Right lung (tissue), 10 donors: ENCODE results near the gene SLC2A11. TPM values are rescaled to one million over a fixed set of nuclear protein-coding genes. Genes with fewer than 3 reads are reported as not detected.

ENCODE experiments used
- DNase-seq, 2 donors: peaks; one replicate each; pipeline ENCODE4 v3.0.0-alpha.2; 2013
- long read RNA-seq, 8 donors: transcript quantifications; one replicate each; lab custom pipeline, GENCODE V29; 2026
- polyA plus RNA-seq, 5 donors: library from polyadenylated mRNA; unstranded; fragments of 120-200 nt; gene quantifications; one replicate each; pipeline versions ENCODE4 v1.2.1 to v1.2.3, GENCODE V29; 2013; ENCODE audit warnings: inconsistent platforms in 1 of 5, low replicate concordance in 1 of 5; ENCODE audit not compliant: insufficient read length in 5 of 5, insufficient read depth in 1 of 5

Gene SLC2A11
- polyA plus RNA-seq = 10 to 100 TPM; 14.9 to 24.0 (median 19.8) TPM
- long read RNA-seq, donor 1, partial matches to known transcripts = 0 of 4 reads
- long read RNA-seq, donor 1, other reads (novel, unspliced or antisense) = 0 of 4 reads
- long read RNA-seq, donor 2, partial matches to known transcripts = 0 of 1 reads
- long read RNA-seq, donor 2, other reads (novel, unspliced or antisense) = 0 of 1 reads
- long read RNA-seq, donor 3, partial matches to known transcripts = 0 of 1 reads
- long read RNA-seq, donor 3, other reads (novel, unspliced or antisense) = 0 of 1 reads
- long read RNA-seq, donor 4, partial matches to known transcripts = 0 of 1 reads
- long read RNA-seq, donor 4, other reads (novel, unspliced or antisense) = 0 of 1 reads
- long read RNA-seq, donor 5, partial matches to known transcripts = 0 of 1 reads
- long read RNA-seq, donor 5, other reads (novel, unspliced or antisense) = 0 of 1 reads
- long read RNA-seq, donor 6, partial matches to known transcripts = 0 of 1 reads
- long read RNA-seq, donor 6, other reads (novel, unspliced or antisense) = 0 of 1 reads
- long read RNA-seq, donor 7, partial matches to known transcripts = 0 of 2 reads
- long read RNA-seq, donor 7, other reads (novel, unspliced or antisense) = 0 of 2 reads
- long read RNA-seq, donor 8, partial matches to known transcripts = 0 of 1 reads
- long read RNA-seq, donor 8, other reads (novel, unspliced or antisense) = 0 of 1 reads

GRCh38 chr22:23857606-23858483, at the start of gene SLC2A11:
SLC2A11 (plus strand) TSS chr22:23857875; CDS start chr22:23858000, 125 bp downstream.
- peak; percentile 97 to 98 for DNase-seq

GRCh38 chr22:23812378-23812777, 45.3 kb upstream of the SLC2A11 start:
- DNase-seq = no peak

GRCh38 chr22:23815541-23816155, 42.0 kb upstream of the SLC2A11 start:
- DNase-seq = no peak

DNA sequence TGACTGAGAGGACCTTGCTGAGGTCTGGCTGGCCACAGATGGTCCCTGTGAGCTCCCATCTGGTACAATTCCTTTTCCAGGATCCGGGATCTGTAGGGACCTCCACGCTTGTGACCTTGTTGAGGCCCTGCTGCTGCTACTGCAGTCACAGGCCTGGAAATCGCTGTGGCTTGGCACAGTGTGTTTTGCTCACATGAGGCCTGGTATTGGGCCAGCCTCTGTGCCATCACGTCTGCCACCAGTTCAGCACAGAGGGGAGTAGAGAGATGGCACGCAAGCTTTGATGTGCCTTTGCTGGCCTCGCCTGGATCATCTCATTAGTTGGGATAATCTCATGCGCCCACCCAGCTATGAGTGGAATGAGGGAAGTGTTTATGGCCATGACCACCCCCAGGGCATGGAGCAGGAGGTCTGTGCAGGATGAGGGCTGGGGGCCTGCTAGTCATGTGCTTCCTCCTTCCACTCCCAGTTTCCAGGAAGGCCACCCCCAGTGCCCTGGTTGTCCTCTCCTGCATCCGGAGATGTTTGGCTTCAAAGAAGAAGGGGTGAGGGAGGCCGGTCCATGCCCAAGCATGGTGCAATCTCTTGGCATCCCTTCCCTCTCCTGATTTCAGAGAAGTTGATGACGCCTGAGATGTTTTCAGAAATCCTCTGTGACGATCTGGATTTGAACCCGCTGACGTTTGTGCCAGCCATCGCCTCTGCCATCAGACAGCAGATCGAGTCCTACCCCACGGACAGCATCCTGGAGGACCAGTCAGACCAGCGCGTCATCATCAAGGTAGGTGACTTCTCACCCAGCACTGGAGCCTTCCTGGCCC, 41.3 kb upstream of the SLC2A11 start:
- no peak for DNase-seq

DNA sequence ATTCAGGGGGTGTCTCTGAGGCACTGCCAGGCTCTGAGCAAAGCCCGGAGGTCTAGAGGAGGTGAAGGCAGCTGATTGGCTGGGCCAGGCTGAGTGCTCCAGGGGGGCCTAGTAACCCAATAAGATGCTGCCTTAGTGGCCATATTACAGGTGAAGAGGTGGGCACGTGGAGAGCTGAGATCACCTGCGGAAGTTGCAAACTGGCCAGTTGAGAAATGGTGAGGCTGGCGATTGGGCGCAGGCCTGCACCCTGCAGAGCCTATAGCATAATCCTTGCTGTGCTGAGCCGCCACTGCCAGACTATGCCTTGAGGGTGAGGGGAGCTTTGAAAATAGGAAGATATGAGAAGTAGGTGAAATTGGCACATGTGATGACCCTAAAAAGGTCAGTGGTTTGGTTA, 40.5 kb upstream of the SLC2A11 start:
- DNase-seq = no peak

- no peak for DNase-seq
These were observed 39.1 kb upstream of the SLC2A11 start for GRCh38 chr22:23818541-23818940.

- DNase-seq = no peak
These were observed 36.9 kb upstream of the SLC2A11 start for GRCh38 chr22:23820748-23821211.

DNA sequence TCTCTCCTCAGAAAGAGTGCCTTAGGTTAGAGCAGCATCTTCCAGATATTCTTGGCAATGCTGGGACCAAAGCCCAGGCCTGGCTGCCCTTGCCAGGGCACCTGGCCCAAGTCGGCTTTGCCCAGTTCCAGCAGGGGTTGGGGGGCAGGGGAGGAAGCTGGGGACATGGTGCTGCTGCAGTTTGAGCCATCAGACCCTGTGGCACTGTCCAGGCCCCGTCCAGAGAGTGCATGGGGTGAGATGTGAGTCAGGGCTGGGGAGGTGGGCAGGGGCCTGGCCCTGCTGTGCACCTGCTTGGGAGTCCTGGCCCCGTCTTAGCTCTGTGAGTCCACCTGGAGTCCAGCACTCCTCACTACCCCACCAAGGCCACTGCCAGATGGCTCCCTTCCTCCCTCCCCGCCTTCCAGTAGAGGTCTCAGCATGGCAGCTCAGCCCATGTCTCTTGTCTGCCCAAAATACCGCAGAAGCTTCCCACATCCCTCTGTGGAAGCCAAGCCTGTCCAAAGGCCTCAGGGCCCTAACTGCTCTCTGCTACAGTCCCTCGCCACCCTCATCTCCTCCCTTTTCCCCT, 35.5 kb upstream of the SLC2A11 start:
- DNase-seq = no peak

GRCh38 chr22:23823331-23823791, 34.3 kb upstream of the SLC2A11 start:
- no peak for DNase-seq

DNA sequence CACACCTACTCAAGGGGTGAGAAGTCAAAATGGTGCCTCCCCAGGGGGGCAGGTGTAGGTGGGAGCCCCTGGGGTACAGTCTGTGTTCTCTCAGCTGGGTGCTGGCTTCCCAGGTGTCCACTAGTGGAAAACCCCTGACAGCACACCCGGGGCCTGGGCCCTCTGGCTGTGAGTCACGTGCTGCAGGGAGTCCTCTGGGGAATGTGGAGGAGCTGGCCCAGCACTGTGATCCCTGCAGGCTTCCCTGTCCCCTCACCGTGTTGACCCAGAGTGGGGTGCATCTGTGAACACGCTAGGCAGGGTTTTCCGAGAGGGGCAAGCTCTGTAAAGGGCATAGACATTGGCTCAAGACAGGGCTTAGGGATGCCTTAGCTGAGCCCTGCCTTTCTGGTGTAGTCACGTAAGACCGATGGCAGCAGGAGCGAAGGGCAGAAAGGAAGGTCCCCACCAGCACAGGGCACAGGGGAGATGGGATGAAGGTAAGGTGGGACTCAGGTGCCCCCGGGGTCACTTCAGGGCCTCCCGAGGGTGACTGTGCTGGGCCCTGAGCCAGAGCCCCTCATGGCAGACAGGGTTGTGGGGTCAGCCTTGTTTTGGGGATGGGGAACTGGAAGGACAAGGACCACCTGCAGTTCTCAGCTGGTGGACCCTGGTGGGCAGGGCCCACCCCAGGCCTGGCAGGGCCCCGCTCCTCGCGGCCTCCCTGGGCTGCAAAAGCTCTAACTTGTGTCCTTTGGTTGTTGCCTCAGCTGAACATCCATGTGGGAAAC, 33.0 kb upstream of the SLC2A11 start:
- no peak for DNase-seq

- no peak for DNase-seq
These were observed 32.3 kb upstream of the SLC2A11 start for GRCh38 chr22:23825246-23825905.

GRCh38 chr22:23826510-23827350, 30.9 kb upstream of the SLC2A11 start:
- DNase-seq = no peak

- no peak for DNase-seq
These were observed 30.2 kb upstream of the SLC2A11 start for GRCh38 chr22:23827351-23827995.

- DNase-seq = no peak
These were observed 28.6 kb upstream of the SLC2A11 start for GRCh38 chr22:23828800-23829680.

GRCh38 chr22:23829845-23830372, 27.8 kb upstream of the SLC2A11 start:
- DNase-seq = no peak

- DNase-seq = no peak
These were observed 26.4 kb upstream of the SLC2A11 start for GRCh38 chr22:23831261-23831660.
